ENCODE results near the gene SURF6.
"Not testable (repeated sequence)": the region's sequence is repeated elsewhere in the genome, so short reads cannot be mapped to it uniquely, and the experiment has no call there.

SURF6 gene

GRCh38 chr9:133322701-133323100 lies 13.3 kb downstream of the SURF6 start:
- no peak for DNase-seq

GRCh38 chr9:133321411-133321935 lies 14.5 kb downstream of the SURF6 start:
- no peak for DNase-seq

GRCh38 chr9:133320421-133320881 lies 15.5 kb downstream of the SURF6 start:
- DNase-seq = no peak

GRCh38 chr9:133317551-133317950 lies 18.4 kb downstream of the SURF6 start:
- DNase-seq = not testable (repeated sequence)

- no peak for DNase-seq
Observed at GRCh38 chr9:133315997-133316396, 20.0 kb downstream of the SURF6 start.

- no peak for DNase-seq
Observed at GRCh38 chr9:133309608-133310007, 26.4 kb downstream of the SURF6 start.

GRCh38 chr9:133307301-133307700 lies 28.7 kb downstream of the SURF6 start:
- DNase-seq = no peak

GRCh38 chr9:133306242-133307204 lies 29.5 kb downstream of the SURF6 start:
- DNase-seq = no peak

GRCh38 chr9:133305731-133306130 lies 30.3 kb downstream of the SURF6 start:
- no peak for DNase-seq

- DNase-seq = no peak
Observed at GRCh38 chr9:133304477-133305377, 31.3 kb downstream of the SURF6 start.

GRCh38 chr9:133304158-133304470 lies 31.9 kb downstream of the SURF6 start:
- no peak for DNase-seq

GRCh38 chr9:133303266-133304157 lies 32.5 kb downstream of the SURF6 start:
- DNase-seq = no peak

GRCh38 chr9:133301253-133302230 lies 34.4 kb downstream of the SURF6 start:
- DNase-seq = no peak

GRCh38 chr9:133299996-133300395 lies 36.0 kb downstream of the SURF6 start:
- DNase-seq = not testable (repeated sequence)

GRCh38 chr9:133294257-133294656 lies 41.7 kb downstream of the SURF6 start:
- no peak for DNase-seq

GRCh38 chr9:133290751-133291302 lies 45.2 kb downstream of the SURF6 start:
- DNase-seq = no peak

GRCh38 chr9:133286523-133286922 lies 49.5 kb downstream of the SURF6 start:
- no peak for DNase-seq

GRCh38 chr9:133285252-133285775 lies 50.7 kb downstream of the SURF6 start:
- no peak for DNase-seq

- no peak for DNase-seq
Observed at GRCh38 chr9:133284362-133284761, 51.6 kb downstream of the SURF6 start.

- not testable (repeated sequence) for DNase-seq
Observed at GRCh38 chr9:133283255-133284032, 52.5 kb downstream of the SURF6 start.

Measured in activated gamma-delta T cell treated with Interleukin-2 at 50 U/mL for 16 hours (primary cell).